RKO (cell line): ENCODE measurements around the gene C19orf85.
"Not testable (repeated sequence)": the region's sequence is repeated elsewhere in the genome, so short reads cannot be mapped to it uniquely, and the experiment has no call there.

Experiments used
- DNase-seq: peaks from one replicate; pipeline ENCODE4 v3.0.0-alpha.2; 2016; ENCODE audit warnings: low spot score

The C19orf85 gene

DNA sequence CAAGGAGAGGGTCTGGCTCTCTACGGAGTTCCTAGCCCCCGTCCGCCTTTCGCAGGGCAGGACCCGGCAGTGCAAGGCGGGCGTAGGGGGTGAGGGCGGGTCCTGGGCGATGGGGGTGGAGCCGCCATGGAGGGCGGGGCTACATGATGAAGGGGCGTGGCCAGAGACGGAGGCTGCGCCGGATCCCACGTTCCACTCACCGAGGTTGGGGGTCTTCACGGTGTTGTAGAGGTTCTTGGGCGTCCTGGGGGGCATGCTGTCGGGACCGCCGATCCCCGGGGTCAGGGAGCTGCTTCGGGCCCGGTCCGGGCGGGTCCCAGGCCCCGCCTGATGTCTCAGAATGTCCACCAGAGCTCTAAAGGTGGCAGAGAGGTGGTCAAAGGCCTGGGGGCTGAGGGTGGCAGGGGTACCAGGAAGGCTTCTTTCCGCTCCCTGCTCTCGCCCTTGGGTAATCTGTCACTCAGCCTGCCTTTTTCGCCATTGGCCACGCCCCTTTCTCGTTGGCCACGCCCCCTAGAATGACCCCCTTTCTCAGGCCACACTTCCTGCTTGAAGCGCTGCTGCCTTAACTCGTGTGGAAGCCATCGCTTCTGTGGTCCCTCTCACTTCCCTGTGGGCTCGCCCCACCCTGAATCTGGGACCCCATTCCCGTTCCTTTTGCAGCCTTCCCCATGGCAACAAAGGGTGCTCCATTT is 24.0 kb downstream of the C19orf85 start:
- no peak for DNase-seq

DNA sequence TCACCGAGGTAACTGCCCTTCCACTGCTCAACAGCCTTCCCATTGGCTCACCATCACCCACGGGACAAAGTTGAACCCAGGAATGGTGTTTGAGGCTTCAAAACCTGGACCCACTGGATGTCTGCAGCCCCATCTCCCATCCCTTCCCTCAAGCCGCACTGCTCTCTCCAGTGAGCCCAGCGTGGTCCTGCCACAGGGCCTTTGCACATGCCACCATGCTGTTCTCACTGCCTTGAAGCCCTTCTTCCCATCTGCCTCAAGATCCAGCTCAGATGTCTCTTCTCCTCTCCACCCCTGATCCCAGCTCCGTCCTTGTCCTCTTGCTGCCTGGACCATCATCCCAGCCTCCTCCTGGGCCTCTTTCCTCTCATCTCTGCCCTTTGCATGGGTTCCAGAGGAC is 25.5 kb downstream of the C19orf85 start:
- DNase-seq: no peak

DNA sequence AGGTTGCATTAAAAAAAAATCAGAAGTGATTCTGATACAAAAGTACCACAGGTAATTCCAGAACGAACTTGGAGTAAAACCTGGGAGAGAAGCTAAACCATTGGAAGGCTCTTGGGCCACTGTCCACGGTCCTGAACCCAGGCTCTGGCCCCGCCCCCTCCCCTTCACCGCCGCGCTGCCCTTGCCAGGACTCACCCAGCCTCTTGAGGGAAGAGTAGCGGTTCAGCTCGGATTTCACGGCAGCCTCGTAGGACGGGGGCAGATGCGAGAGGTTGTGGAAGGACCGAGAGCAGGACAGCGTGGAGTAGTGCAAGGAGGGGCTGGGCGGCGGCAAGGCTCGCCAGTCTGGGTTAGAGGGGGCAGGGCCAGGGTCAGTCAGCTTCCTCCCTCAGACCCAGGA is 27.1 kb downstream of the C19orf85 start:
- peak; percentile 85 for DNase-seq

DNA sequence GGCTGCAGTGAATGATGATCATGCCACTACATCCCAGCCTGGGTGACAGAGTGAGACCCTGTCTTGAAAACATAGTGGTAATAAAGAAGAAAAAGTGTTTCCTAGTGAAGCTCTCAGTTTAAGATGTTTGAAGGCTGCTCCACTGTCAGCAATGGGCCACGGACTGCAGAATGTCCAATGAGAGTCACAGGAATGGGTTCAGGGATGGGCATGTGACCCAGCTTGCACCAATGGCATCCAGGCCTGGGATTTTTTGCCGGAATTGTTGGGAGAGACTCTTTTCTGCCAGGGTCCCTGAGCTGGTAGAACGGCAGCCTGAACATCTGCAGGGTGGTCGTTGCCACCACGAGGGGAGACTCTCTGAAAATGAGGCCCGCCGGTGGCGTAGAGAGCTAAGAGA is 27.7 kb downstream of the C19orf85 start:
- no peak for DNase-seq

DNA sequence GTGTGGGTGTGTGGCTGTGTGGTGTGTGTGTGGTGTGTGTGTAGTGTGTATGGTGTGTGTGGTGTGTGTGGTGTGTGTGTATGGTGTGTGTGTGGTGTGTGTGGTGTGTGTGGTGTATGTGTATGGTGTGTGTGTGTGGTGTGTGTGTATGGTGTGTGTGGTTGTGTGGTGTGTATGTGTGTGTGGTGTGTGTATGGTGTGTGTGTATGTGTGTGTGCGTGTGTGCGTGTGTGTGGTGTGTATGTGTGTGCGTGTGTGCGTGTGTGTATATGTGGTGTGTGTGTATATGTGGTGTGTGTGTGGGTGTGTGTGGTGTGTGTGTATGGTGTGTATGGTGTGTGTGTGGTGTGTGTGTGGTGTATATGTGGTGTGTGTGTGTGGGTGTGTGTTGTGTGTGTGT is 29.5 kb downstream of the C19orf85 start:
- DNase-seq: no peak

DNA sequence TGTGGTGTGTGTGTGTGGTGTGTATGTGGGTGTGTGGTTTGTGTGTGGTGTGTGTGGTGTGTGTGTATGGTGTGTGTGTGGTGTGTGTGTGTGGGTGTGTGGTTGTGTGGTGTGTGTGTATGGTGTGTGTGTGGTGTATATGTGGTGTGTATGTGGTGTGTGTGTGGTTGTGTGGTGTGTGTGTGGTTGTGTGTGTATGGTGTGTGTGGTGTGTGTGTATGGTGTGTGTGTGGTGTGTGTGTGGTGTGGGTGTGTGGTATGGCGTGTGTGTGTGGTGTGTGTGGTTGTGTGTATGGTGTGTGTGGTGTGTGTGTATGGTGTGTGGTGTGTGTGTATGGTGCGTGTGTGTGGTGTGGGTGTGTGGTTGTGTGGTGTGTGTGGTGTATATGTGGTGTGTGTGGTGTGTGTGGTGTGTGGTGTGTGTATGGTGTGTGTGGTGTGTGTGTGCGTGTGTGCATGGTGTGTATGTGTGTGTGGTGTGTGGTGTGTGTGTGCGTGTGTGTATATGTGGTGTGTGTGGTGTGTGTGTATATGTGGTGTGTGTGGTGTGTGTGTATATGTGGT is 30.1 kb downstream of the C19orf85 start:
- no peak for DNase-seq

DNA sequence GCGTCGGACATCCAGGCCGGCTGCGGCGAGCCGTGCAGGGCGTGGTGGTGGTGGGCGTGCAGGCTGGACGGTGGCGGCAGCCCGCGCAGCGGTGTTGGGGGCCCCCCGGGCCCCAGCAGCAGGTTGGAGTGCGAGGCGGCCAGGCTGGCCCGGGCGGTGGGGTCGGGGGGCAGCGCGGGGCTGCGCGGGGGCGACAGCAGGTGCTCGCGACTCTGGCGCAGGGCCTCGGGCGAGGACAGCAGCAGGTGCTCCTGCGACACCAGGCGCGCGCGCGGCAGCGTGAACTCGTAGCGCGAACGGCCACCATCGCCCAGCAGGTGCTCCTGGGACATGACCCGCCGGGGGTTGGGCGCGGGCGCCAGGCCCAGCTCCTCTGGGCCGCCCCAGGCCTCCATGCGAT is 31.3 kb downstream of the C19orf85 start:
- no peak for DNase-seq

DNA sequence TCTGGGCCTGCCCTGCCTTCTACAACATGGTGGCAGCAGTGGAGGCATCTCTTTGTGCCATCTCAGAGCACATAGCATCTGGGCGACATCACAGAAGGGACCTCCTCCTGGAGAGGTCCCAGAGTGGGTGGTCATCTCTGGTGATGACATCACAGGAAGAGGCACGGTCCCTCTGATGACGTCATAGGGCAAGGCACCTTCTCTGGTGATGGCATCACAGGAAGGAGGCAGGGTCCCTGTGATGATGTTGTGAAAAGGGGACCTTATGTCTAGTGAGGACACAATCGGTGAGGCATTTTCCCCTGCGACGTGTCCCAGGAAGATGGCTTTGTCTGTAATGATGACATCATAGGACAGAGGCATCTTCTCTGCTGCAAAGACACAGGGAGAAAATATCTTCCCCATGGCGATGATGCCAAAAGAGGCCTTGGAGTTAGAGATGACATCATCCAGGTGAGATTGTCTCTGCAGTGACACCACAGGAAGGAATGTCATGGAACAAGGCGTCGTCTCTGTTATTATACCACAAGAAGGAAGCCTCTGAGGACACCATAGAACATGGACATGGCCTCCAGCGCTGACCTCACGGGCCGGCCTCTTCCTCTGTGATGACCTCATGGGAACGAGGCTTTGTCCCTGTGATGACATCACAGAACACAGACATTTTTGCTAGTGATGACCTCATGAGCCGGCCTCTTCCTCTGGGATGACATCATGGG is 32.2 kb downstream of the C19orf85 start:
- no peak for DNase-seq

DNA sequence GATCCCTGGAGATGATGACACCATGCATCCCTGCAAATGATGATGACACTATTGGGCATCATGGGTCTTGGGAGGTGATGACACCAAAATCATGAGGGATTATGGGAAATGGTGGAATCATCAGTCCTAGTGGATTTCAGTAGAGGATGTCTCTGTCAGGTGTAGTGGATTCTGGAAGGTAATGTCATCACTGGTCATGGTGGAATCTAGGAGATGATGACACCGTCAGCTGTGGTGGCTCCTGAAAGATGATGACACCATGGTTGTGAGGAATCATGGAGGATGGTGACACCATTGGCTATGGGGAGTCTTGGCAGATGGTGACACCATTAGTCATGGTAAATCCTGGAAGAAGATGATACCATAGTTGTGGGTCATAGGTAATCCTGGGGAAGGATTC is 33.4 kb downstream of the C19orf85 start:
- DNase-seq: no peak

DNA sequence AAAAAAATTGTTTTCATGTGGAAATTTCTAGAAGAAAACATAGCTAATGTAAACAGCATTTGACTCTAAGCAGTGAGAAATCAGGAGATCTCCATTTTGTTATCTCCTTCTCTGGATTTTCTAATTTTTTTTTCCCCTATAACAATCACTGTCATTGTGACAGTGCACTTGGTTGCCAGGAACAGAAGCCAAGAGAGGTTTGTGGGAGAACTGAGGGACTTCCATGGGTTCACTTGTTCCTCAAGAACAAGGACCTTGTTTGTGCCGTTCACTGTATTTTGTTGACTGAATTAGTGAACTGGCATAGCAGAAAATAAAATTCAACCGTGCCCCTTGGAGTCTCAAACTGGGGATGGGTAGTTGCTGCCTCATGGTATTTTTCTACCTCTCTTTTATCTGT is 38.5 kb downstream of the C19orf85 start:
- DNase-seq: no peak

DNA sequence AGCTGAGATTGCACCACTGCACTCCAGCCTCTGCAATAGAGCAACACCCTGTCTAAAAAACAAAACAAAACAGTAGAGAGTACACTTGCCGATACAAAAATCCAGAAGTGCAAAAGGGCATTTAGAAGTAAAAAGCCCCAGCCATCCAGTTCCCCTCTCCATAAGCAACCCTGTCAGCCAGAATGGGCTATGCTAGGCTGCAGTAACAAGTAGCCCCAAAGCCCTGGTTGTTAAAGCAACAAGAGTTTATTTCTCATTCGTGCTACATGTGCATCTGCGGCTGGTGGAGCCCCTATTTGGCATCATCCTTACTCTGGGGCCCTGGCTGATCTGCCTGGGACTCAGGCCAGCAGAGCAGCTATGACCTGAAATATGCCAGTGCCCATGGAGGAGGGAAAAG is 40.0 kb downstream of the C19orf85 start:
- DNase-seq: no peak

DNA sequence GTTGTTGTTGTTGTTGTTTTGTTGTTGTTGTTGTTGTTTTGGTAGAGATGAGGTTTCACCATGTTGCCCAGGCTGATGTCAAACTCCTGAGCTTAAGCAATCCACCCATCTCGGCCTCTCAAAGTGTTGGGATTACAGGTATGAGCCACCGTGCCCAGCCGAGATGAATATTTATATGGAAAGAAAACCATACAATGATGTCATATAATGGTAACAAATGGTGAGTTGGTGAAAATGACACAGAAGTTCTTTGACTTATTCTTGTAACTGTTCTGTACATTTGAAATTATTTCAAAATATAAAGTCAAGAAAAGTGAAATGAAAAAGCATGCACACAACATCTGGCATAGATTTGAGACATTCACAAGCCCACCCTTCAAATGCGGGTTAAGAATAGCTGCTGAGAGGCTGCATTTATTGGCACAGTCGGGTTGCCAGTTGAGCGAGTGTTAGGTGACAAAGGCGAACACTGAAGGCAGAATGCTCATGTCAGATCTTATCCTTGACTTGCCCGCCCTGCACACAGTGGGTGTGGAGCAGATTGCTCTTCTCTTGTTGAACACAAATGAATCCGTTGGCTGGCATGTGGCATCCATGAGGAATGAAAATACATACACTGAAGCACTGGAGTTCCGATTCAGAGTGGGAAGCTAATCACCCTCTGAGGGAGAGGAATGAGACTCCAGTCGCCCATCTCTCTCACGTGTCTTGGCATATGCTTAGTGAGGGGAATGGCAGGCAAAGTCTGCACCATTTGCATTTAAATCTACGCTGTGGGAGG is 41.1 kb downstream of the C19orf85 start:
- DNase-seq: no peak

DNA sequence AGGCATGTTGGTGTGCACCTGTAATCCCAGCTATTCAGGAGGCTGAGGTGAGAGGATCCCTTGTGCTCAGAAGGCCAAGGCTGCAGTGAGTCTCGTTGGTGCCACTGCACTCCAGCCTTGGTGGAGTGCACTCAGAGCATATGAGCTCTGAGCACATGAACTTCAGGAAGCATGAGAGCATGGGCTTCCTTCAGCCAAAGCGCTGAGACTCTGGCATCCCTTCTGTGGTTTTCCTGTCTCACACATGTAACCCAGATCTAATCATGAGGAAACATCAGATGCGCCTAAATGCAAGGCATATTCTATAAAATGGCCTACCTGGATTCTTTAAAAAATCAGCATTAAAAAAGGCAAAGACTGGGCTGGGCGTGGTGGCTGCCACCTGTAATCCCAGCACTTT is 43.3 kb downstream of the C19orf85 start:
- DNase-seq: not testable (repeated sequence)

DNA sequence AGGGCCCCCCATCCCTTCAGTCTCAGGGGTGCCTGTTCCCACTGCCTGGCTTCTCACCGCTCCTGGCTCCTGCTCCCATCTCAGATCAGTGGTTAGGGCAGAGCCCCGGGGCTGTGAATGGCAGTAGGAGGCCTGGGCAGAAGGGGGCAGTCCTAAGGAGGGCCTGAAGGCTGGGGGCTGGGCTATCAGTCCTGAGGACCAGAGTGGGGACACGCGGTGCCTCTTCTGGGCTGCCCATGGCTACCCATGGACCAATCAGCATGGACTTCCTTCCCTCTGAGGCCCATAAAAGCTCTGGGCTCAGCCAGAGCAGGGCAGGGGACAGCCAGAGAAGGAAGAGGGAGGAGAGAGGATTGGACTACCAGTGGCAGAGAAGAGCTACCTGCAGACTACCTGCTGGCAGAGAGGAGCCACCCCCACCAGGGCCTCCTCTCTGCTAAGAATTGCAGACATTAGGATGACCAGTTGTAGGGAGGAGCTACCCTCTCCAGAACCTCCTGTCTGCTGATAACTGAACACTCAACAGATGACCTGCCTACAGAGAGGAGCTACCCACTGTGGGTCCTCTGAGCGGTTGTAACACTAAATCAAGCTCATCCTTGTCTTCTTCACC is 44.8 kb downstream of the C19orf85 start:
- no peak for DNase-seq

DNA sequence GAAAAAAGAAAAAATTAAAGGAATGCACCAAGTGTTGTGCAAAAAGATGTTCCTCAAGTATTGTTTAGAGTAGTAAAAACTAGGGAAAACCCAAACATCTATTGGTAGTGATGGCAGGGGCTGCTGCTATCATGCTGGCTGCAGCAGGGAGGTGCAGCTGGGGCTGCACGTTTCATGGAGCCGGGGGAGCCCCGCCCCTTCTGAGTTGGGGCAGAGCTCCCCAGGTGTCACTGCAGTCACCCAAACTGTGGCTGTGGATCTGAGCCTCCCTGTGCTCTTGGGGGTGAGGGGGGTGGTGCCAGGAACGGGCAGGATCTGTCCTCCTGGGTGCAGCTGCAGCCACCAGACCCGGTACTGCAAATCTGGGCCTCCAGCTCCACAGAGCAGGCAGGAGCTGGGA is 45.4 kb downstream of the C19orf85 start:
- no peak for DNase-seq

DNA sequence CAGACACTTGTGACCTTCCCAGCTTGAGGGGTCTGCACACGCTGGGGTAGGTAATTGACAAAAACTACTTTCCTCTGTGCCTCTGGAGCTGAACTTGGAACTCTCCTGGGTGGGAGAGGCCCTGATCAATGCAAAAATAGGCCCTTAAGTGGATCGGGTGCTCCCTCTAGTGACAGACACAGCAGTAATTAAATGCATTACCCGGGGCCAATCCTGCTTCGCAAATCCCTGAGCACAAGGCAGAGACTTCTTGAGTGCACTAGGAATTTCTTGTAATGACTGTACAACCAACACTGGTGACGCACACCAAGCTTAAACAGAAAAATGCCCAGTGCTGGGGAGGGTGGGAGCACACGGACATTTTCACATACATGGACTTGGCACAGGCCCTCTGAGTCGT is 46.4 kb downstream of the C19orf85 start:
- peak; percentile 91 for DNase-seq
